ENCODE measurements around the gene KDM6A. TPM values are rescaled to one million over a fixed set of nuclear protein-coding genes. Genes with fewer than 3 reads are reported as not detected.
"Not testable (repeated sequence)": the region's sequence is repeated elsewhere in the genome, so short reads cannot be mapped to it uniquely, and the experiment has no call there.

KDM6A gene
- total RNA-seq (24.3 TPM), polyA plus RNA-seq (ENCODE audit: insufficient read depth in 1 of 8, insufficient read length in 8 of 8, low replicate concordance in 1 of 8) (10 to 100 TPM; 10.7 to 15.4 (median 13.7) TPM)
- long read RNA-seq, donor 1: 0 reads
- long read RNA-seq, donor 2: 0 reads
- long read RNA-seq, donor 3, full-length matches to known transcripts: 1 of 8 reads
- long read RNA-seq, donor 3, partial matches to known transcripts: 7 of 8 reads
- long read RNA-seq, donor 3, other reads (novel, unspliced or antisense): 0 of 8 reads
- long read RNA-seq, donor 4: 0 reads
- long read RNA-seq, donor 5: 0 reads
- long read RNA-seq, donor 6: 0 reads
- long read RNA-seq, donor 7: 0 reads
- long read RNA-seq, donor 8: 0 reads
- long read RNA-seq, donor 9: 0 reads
- long read RNA-seq, donor 10: 0 reads
- long read RNA-seq, donor 11, partial matches to known transcripts: 0 of 1 reads
- long read RNA-seq, donor 11, other reads (novel, unspliced or antisense): 0 of 1 reads

DNA sequence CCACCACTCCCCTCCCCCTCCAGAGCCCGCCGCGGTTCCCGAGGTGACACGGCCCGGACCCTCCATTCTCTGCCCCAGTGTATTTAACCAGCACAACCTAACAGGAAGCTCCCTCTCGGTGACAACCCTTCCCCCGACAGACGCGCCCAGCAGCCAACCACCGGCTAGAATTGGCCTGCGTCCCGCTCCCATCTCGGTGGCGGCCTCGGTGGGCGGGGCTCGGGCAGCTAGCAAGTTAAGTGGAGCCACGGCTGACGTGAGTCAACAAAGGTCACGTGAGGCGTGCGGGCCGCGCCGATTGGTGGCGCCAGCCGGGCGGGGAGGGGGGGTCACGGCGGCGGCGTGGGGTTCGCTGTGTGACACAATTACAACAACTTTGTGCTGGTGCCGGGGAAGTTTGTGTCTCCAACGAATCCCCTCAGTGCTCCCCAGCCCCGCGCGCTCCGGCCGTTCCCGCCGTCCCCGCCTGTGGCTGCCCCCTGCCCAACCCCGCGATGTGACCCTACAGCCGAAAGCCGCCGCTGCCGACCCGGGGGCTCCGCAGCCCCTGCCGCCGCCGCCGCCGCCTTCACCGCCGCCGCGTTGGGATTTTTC lies at the start of gene KDM6A:
KDM6A (plus strand) TSS at position 368 of the 594 bp plus-strand sequence. CDS start 364 bp downstream, outside the sequence.
- under 1% methylated on average over 61 of the region's 61 CpGs for WGBS (ENCODE audit: insufficient coverage)
- peak within 1 kb of the TSS; percentile 88 for H3K4me3 ChIP-seq (ENCODE audit: low read length)

DNA sequence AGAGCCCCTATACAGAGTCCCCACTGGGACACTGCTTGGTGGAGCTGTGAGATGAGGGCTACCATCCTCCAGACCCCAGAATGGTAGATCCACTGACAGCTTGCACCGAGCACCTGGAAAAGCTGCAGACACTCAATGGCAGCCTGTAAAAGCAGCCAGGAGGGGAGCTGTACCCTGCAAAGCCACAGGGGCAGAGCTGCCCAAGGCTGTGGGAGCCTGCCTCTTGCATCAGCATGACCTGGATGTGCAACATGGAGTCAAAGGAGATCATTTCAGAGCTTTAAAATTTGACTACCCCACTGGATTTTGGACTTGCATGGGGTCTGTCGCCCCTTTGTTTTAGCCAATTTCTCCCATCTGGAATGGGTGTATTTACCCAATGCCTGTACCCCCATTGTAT lies 49.8 kb upstream of the KDM6A start:
- not testable (repeated sequence) for H3K27ac ChIP-seq (ENCODE audit: low read length); H3K36me3 ChIP-seq (ENCODE audit: control insufficient read depth, insufficient read depth, low read length); DNase-seq; H3K9me3 ChIP-seq (replicated peaks; ENCODE audit: control insufficient read depth, low read depth, low read length); H3K4me3 ChIP-seq (ENCODE audit: low read length); H3K4me1 ChIP-seq (ENCODE audit: control insufficient read depth, insufficient read depth, low read length); H3K27me3 ChIP-seq (ENCODE audit: control insufficient read depth, insufficient read depth, low read length)
- 86% methylated on average over 1 of the region's 2 CpGs for WGBS (ENCODE audit: insufficient coverage)

More for the DNA sequence above, at the start of gene KDM6A:
- no peaks in the 10 kb centered on the region for H3K27me3 ChIP-seq (ENCODE audit: control insufficient read depth, insufficient read depth, low read length)
- H3K9me3 ChIP-seq (replicated peaks; ENCODE audit: control insufficient read depth, low read depth, low read length): no peaks in the 10 kb centered on the region
- DNase-seq: peak; percentile 99
- H3K36me3 ChIP-seq (ENCODE audit: control insufficient read depth, insufficient read depth, low read length): no peaks in the 10 kb centered on the region
- H3K4me1 ChIP-seq (ENCODE audit: control insufficient read depth, insufficient read depth, low read length): no peaks in the 10 kb centered on the region
- peak within 1 kb of the TSS; percentile 99 for H3K27ac ChIP-seq (ENCODE audit: low read length)

DNA sequence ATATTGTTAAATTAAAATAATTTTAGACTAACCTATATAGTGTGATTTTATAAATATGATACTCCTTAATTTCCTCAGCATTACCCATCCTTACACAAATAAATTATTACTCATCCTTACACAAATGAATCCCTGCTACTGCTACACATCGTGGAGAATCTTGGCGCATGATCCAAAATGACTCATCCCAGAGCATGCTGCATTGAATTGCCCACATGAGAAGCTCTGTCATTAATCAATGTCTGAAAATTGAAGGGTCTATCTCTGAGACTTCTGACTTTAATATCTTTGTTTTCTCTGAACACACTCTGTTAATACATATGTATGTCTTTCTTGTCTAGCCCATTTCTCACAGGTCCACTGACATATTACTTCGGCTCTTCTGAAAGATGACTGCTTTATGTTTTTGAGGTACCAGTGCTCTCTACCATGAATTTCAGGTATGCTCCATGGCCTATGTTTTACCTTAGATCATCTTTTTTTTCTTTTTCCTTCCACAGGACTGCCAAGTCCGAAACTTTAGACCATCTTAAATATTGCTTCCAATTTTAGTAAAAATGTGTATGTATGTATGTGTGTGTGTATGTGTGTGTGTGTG lies 44.9 kb upstream of the KDM6A start:
- DNase-seq: peak; percentile 4
- no peak overlapping the region for H3K4me3 ChIP-seq (ENCODE audit: low read length)
- no peaks in the 10 kb centered on the region for H3K36me3 ChIP-seq (ENCODE audit: control insufficient read depth, insufficient read depth, low read length)
- WGBS (ENCODE audit: insufficient coverage): 20% methylated on average over 1 of the region's 4 CpGs
- no peak overlapping the region for H3K27ac ChIP-seq (ENCODE audit: low read length)
- no peaks in the 10 kb centered on the region for H3K27me3 ChIP-seq (ENCODE audit: control insufficient read depth, insufficient read depth, low read length)
- H3K4me1 ChIP-seq (ENCODE audit: control insufficient read depth, insufficient read depth, low read length): no peaks in the 10 kb centered on the region
- H3K9me3 ChIP-seq (replicated peaks; ENCODE audit: control insufficient read depth, low read depth, low read length): no peaks in the 10 kb centered on the region

DNA sequence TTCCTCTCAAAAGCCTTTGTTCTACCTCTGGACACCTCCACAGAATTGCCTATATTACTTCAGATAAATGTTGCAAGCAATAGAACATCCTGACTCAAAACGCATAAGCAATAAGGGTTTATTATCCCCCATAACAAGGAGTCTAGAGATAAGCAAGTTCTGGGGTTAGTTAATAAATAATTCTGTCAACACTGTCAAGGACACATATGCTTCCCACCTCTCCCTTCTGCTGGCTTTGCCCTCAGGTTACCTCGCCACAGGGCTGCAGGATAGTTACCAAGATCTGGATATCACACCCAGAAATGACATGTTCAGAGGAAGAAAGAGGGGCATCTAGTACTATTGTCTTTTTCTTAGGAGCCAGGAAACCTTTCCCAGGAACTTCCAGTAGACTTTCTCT lies 43.2 kb upstream of the KDM6A start:
- no peak for DNase-seq
- Histone ChIP-seq H3K9me3 (replicated peaks; ENCODE audit: control insufficient read depth, low read depth, low read length) (no peaks in the 10 kb centered on the region), H3K36me3 (ENCODE audit: control insufficient read depth, insufficient read depth, low read length) (no peaks in the 10 kb centered on the region), H3K27me3 (ENCODE audit: control insufficient read depth, insufficient read depth, low read length) (peaks cover 2% of the 10 kb centered on the region), H3K27ac (ENCODE audit: low read length) (no peak overlapping the region), H3K4me1 (ENCODE audit: control insufficient read depth, insufficient read depth, low read length) (no peaks in the 10 kb centered on the region), H3K4me3 (ENCODE audit: low read length) (no peak overlapping the region)
- WGBS (ENCODE audit: insufficient coverage): no CpG with 5 or more reads among the region's 2 CpGs

DNA sequence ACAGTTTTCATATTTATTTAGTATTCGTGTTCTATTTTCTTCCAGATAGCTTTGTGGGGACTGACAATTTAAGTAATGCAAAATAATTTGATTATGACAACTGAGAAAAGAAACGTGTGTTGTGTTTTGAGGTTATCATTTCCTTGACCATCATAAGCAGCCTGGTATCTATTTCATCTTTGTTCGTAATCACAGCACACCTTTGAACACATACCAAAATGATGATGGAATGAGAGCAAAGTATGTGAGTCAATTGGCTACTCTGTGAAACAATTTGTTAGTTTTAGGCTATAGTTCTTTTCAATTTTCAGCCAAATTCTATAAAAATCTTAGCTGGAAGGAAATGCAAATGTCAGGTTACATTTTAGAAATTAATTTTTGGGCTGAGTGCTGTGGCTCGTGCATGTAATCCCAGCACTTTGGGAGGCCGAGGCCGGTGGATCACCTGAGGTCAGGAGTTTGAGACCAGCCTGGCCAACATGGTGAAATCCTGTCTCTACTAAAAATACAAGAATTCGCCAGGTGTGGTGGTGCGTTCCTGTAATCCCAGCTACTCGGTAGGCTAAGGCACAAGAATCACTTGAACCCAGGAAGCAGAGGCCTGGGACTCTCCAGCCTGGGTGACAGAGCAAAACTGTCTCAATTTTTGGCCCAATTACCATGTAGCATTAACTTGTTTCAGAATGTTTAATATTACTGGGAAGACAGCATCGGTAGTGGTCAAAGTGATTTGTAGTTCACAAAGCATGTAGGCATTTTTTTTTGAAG lies 30.3 kb upstream of the KDM6A start:
- Histone ChIP-seq H3K27ac (ENCODE audit: low read length) (no peak overlapping the region), H3K9me3 (replicated peaks; ENCODE audit: control insufficient read depth, low read depth, low read length) (no peaks in the 10 kb centered on the region), H3K4me1 (ENCODE audit: control insufficient read depth, insufficient read depth, low read length) (no peaks in the 10 kb centered on the region), H3K4me3 (ENCODE audit: low read length) (no peak overlapping the region), H3K36me3 (ENCODE audit: control insufficient read depth, insufficient read depth, low read length) (no peaks in the 10 kb centered on the region), H3K27me3 (ENCODE audit: control insufficient read depth, insufficient read depth, low read length) (peaks cover 6% of the 10 kb centered on the region)
- WGBS (ENCODE audit: insufficient coverage): 93% methylated on average over 2 of the region's 10 CpGs
- DNase-seq: no peak

DNA sequence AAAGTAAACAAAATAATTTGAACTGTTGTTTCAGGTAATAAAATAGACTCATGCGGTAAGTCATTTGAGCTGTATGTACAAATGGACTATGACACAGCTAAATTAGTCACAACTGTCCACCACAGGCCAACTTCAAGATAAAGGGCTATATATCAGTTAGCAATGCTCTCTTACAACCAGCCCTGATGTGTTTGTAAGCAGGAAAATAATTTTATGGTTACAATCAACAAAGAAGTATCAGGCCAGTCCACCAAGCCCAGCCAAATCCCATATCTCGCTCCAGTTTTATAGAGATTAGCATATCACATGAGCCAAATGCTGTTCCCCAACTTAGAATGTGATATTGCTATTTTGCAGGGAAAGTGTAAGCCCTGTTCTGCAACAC lies 29.7 kb upstream of the KDM6A start:
- no CpG with 5 or more reads among the region's 2 CpGs for WGBS (ENCODE audit: insufficient coverage)
- Histone ChIP-seq H3K9me3 (replicated peaks; ENCODE audit: control insufficient read depth, low read depth, low read length) (no peaks in the 10 kb centered on the region), H3K27ac (ENCODE audit: low read length) (no peak overlapping the region), H3K36me3 (ENCODE audit: control insufficient read depth, insufficient read depth, low read length) (no peaks in the 10 kb centered on the region), H3K27me3 (ENCODE audit: control insufficient read depth, insufficient read depth, low read length) (peaks cover 6% of the 10 kb centered on the region), H3K4me1 (ENCODE audit: control insufficient read depth, insufficient read depth, low read length) (no peaks in the 10 kb centered on the region), H3K4me3 (ENCODE audit: low read length) (no peak overlapping the region)
- DNase-seq: no peak

DNA sequence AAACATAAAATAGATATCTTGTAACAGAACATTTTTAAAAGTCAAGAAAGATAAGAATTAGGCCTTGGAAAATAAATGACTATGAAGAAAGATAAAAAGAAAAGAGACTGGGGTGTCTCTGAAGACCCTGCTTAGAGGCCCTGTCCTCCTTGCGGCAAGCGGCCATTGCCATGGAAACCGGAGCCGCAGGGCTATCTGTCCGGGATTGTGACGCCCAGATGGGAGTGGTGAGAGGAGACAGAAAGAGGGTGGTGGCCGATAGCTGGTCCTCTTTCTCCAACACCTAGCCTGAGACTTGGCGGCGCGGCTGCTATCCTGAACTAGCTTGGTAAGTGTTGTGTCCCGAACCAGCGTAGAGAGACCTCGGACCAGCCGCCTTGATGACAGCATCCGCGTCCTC lies 29.2 kb upstream of the KDM6A start, which contains the start of gene DUSP21:
DUSP21 (plus strand) TSS at position 269 of the 400 bp plus-strand sequence; CDS start at position 381, 112 bp downstream.
- Histone ChIP-seq H3K27me3 (ENCODE audit: control insufficient read depth, insufficient read depth, low read length) (peaks cover 6% of the 10 kb centered on the region), H3K9me3 (replicated peaks; ENCODE audit: control insufficient read depth, low read depth, low read length) (no peaks in the 10 kb centered on the region), H3K4me1 (ENCODE audit: control insufficient read depth, insufficient read depth, low read length) (no peaks in the 10 kb centered on the region), H3K27ac (ENCODE audit: low read length) (no peak within 1 kb of the TSS), H3K4me3 (ENCODE audit: low read length) (no peak within 1 kb of the TSS), H3K36me3 (ENCODE audit: control insufficient read depth, insufficient read depth, low read length) (no peaks in the 10 kb centered on the region)
- WGBS (ENCODE audit: insufficient coverage): 83% methylated on average over 14 of the region's 16 CpGs
- DNase-seq: no peak

DNA sequence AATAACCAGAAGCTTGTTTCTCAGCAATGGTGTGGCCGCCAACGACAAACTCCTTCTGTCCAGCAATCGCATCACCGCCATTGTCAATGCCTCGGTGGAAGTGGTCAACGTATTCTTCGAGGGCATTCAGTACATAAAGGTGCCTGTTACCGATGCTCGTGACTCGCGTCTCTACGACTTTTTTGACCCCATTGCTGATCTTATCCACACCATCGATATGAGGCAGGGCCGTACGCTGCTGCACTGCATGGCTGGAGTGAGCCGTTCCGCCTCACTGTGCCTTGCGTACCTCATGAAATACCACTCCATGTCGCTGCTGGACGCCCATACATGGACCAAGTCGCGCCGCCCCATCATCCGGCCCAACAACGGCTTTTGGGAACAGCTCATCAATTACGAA lies 28.8 kb upstream of the KDM6A start:
- no peaks in the 10 kb centered on the region for H3K4me1 ChIP-seq (ENCODE audit: control insufficient read depth, insufficient read depth, low read length)
- no peaks in the 10 kb centered on the region for H3K36me3 ChIP-seq (ENCODE audit: control insufficient read depth, insufficient read depth, low read length)
- no peaks in the 10 kb centered on the region for H3K9me3 ChIP-seq (replicated peaks; ENCODE audit: control insufficient read depth, low read depth, low read length)
- H3K27ac ChIP-seq (ENCODE audit: low read length): no peak overlapping the region
- no peak overlapping the region for H3K4me3 ChIP-seq (ENCODE audit: low read length)
- DNase-seq: no peak
- WGBS (ENCODE audit: insufficient coverage): 94% methylated on average over 26 of the region's 26 CpGs
- peaks cover 6% of the 10 kb centered on the region for H3K27me3 ChIP-seq (ENCODE audit: control insufficient read depth, insufficient read depth, low read length)

DNA sequence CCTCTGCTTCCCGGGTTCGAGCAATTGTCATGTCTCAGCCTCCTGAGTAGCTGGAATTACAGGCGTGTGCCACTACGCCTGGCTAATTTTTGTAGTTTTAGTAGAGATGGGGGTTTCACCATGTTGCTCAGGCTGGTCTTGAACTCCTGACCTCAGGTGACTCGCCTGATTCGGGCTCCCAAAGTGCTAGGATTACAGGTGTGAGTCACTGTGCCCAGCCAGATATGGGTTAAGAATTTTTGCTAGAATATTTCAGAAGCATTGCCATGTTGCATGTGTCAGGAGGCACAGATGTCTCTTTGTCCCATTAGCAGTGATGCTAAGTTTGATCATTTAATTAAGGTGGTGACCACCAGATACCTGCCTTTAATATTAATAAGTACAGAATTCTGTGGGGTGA lies 22.1 kb upstream of the KDM6A start:
- WGBS (ENCODE audit: insufficient coverage): 86% methylated on average over 6 of the region's 6 CpGs
- not testable (repeated sequence) for H3K36me3 ChIP-seq (ENCODE audit: control insufficient read depth, insufficient read depth, low read length); DNase-seq; H3K27me3 ChIP-seq (ENCODE audit: control insufficient read depth, insufficient read depth, low read length); H3K9me3 ChIP-seq (replicated peaks; ENCODE audit: control insufficient read depth, low read depth, low read length); H3K4me1 ChIP-seq (ENCODE audit: control insufficient read depth, insufficient read depth, low read length); H3K4me3 ChIP-seq (ENCODE audit: low read length); H3K27ac ChIP-seq (ENCODE audit: low read length)
